IPS-NIHi7 (cell line): ENCODE data around the gene CALCR.
"Not testable (repeated sequence)": the region's sequence is repeated elsewhere in the genome, so short reads cannot be mapped to it uniquely, and the experiment has no call there.

Experiments
- DNase-seq: peaks from one replicate; pipeline ENCODE4 v3.0.0; 2012; ENCODE audit warnings: mixed read lengths; ENCODE audit errors: extremely low spot score

Gene CALCR

GRCh38 chr7:93562106-93562505 lies 12.4 kb downstream of the CALCR start:
- no peak for DNase-seq

- DNase-seq = no peak
Observed at GRCh38 chr7:93559639-93560491, 14.7 kb downstream of the CALCR start.

GRCh38 chr7:93558705-93559614 lies 15.6 kb downstream of the CALCR start:
- no peak for DNase-seq

- no peak for DNase-seq
Observed at GRCh38 chr7:93551931-93552330, 22.6 kb downstream of the CALCR start.

- DNase-seq = peak; percentile 42
Observed at GRCh38 chr7:93551063-93551895, 23.2 kb downstream of the CALCR start.

- no peak for DNase-seq
Observed at GRCh38 chr7:93547716-93548115, 26.8 kb downstream of the CALCR start.

GRCh38 chr7:93544691-93545090 lies 29.8 kb downstream of the CALCR start:
- DNase-seq = no peak

GRCh38 chr7:93538061-93538460 lies 36.5 kb downstream of the CALCR start:
- no peak for DNase-seq

GRCh38 chr7:93535616-93536015 lies 38.9 kb downstream of the CALCR start:
- DNase-seq = no peak

GRCh38 chr7:93530701-93531100 lies 43.8 kb downstream of the CALCR start:
- DNase-seq = no peak

GRCh38 chr7:93516834-93517233 lies 57.7 kb downstream of the CALCR start:
- no peak for DNase-seq

- no peak for DNase-seq
Observed at GRCh38 chr7:93515144-93515543, 59.4 kb downstream of the CALCR start.

- no peak for DNase-seq
Observed at GRCh38 chr7:93509303-93509702, 65.2 kb downstream of the CALCR start.

- no peak for DNase-seq
Observed at GRCh38 chr7:93503088-93503487, 71.4 kb downstream of the CALCR start.

- DNase-seq = not testable (repeated sequence)
Observed at GRCh38 chr7:93491860-93492259, 82.7 kb downstream of the CALCR start.

- peak; percentile 36 for DNase-seq
Observed at GRCh38 chr7:93476491-93477344, 97.8 kb downstream of the CALCR start.

- no peak for DNase-seq
Observed at GRCh38 chr7:93475811-93476210, 98.7 kb downstream of the CALCR start.

GRCh38 chr7:93471456-93471855 lies 103.1 kb downstream of the CALCR start:
- no peak for DNase-seq

GRCh38 chr7:93463764-93464163 lies 110.8 kb downstream of the CALCR start:
- DNase-seq = no peak

GRCh38 chr7:93461350-93461749 lies 113.2 kb downstream of the CALCR start:
- no peak for DNase-seq

- no peak for DNase-seq
Observed at GRCh38 chr7:93453262-93453661, 121.3 kb downstream of the CALCR start.
